ENCODE results near the gene ZRANB1.

Gene ZRANB1

DNA sequence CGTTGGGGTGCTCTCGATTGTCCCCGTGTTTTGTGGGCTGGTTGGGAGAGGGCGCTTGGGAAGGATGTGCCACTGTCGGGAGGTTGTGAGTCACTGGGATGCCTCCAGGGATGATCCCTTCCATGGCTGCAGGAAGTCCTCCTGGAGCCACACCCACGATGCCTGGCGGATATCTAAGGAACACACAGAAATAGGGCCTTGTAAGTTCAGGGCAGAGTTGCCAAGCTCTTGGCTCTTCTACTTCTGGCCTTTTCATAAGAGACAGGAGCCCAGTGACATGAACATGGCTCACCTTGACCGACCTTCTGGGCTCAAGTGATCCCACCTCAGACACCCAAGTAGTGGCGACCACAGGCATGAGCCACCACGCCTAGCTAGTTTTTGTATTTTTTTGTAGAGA is 47.6 kb downstream of the ZRANB1 start (continued):
- TF ChIP-seq TCF4 (CRISPR knock-in tag; IDR thresholded peaks at IDR 0.05; ENCODE audit: borderline replicate concordance) (no peak), ZFP3 (CRISPR knock-in tag; IDR thresholded peaks at IDR 0.05) (no peak)

DNA sequence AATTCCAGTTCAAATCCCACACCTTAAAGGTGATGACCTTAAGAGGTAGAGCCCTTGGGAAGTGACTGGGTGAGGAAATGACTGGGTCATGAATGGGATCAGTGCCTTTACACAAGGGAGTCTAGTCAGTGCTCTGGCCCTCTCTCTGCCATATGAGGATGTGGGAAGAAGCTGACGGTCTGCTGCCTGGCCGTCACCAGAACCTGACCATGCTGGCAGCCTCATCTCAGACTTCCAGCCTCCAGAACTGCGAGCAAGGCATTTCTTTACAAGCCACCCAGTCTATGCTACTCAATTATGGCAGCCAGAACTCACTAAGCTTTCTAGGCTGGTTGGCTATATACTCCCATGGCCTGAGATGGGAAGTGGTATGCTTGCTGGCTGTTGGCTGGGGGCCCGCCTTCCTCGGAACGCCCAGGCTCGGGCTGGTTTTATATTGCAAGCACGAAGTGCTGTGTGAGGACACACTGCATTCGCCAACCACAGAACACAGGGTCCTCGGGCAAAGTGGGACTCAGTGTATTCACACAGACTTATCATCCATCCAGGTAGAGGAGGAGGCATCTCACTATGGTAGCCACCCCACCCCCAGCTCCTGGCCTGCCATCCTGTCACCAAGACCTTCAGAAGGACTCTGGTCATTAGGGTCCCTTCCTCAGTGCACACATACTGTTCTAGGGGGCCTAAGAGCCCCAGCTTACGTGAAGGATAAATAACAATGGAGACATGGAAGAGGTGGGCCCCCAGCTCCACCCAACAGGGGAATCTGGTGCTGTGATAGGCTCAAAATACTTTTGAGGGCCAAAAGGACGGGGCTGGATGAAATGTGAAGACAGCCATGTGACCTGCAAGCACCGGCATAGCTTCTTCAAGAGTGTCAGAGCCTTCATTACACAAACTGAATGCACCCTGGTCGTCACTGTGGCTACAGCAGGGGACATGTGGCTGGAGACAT is 49.0 kb downstream of the ZRANB1 start:
- ATAC-seq, result no peak
- TF ChIP-seq ZNF565 (CRISPR knock-in tag; conservative IDR thresholded peaks at IDR 0.05; ENCODE audit: low read depth) (no peak), ESRRG (CRISPR knock-in tag; IDR thresholded peaks at IDR 0.05) (no peak), SNAI2 (CRISPR knock-in tag; IDR thresholded peaks at IDR 0.05) (no peak), ZC3H10 (CRISPR knock-in tag; IDR thresholded peaks at IDR 0.05) (no peak), TOX (CRISPR knock-in tag; IDR thresholded peaks at IDR 0.05; ENCODE audit: borderline replicate concordance) (no peak), OSR1 (CRISPR knock-in tag; IDR thresholded peaks at IDR 0.05) (no peak)
- TF ChIP-seq, protein P1, sequence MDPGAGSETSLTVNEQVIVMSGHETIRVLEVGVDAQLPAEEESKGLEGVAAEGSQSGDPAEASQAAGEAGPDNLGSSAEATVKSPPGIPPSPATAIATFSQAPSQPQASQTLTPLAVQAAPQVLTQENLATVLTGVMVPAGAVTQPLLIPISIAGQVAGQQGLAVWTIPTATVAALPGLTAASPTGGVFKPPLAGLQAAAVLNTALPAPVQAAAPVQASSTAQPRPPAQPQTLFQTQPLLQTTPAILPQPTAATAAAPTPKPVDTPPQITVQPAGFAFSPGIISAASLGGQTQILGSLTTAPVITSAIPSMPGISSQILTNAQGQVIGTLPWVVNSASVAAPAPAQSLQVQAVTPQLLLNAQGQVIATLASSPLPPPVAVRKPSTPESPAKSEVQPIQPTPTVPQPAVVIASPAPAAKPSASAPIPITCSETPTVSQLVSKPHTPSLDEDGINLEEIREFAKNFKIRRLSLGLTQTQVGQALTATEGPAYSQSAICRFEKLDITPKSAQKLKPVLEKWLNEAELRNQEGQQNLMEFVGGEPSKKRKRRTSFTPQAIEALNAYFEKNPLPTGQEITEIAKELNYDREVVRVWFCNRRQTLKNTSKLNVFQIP (CRISPR knock-in tag; IDR thresholded peaks at IDR 0.05; ENCODE audit: borderline replicate concordance, low read depth), result no peak

DNA sequence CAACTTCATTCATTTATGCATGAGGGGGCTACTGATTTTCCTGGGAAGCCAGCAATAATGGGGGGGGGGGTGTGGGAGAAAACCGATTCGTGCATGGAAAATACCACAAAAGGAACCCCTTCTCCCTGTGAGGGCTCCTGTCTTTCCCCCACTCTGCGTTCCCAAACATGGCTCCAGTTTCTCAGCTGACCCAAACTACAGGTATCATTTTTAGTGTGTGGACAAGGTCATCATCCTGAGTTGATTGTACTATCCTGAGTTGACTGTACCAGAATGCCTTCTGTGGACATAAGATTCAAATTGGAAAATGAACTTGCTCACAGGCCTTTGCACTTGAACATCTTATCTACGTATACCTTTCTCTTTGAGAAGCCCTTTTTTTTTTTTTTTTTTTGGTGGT is 49.9 kb downstream of the ZRANB1 start:
- TF ChIP-seq, protein P2, sequence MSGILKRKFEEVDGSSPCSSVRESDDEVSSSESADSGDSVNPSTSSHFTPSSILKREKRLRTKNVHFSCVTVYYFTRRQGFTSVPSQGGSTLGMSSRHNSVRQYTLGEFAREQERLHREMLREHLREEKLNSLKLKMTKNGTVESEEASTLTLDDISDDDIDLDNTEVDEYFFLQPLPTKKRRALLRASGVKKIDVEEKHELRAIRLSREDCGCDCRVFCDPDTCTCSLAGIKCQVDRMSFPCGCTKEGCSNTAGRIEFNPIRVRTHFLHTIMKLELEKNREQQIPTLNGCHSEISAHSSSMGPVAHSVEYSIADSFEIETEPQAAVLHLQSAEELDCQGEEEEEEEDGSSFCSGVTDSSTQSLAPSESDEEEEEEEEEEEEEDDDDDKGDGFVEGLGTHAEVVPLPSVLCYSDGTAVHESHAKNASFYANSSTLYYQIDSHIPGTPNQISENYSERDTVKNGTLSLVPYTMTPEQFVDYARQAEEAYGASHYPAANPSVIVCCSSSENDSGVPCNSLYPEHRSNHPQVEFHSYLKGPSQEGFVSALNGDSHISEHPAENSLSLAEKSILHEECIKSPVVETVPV (CRISPR knock-in tag; IDR thresholded peaks at IDR 0.05), result no peak
- TF ChIP-seq ISL1 (CRISPR knock-in tag; IDR thresholded peaks at IDR 0.05) (no peak), ZFP3 (CRISPR knock-in tag; IDR thresholded peaks at IDR 0.05) (no peak), TCF4 (CRISPR knock-in tag; IDR thresholded peaks at IDR 0.05; ENCODE audit: borderline replicate concordance) (no peak), GLIS3 (CRISPR knock-in tag; IDR thresholded peaks at IDR 0.05) (no peak), ZC3H10 (CRISPR knock-in tag; IDR thresholded peaks at IDR 0.05) (no peak), ZNF565 (CRISPR knock-in tag; conservative IDR thresholded peaks at IDR 0.05; ENCODE audit: low read depth) (no peak), TOX (CRISPR knock-in tag; IDR thresholded peaks at IDR 0.05; ENCODE audit: borderline replicate concordance) (no peak), ZNF8 (CRISPR knock-in tag; IDR thresholded peaks at IDR 0.05) (no peak), ESRRG (CRISPR knock-in tag; IDR thresholded peaks at IDR 0.05) (no peak)
- TF ChIP-seq, protein P1 (CRISPR knock-in tag; IDR thresholded peaks at IDR 0.05; ENCODE audit: borderline replicate concordance, low read depth), result no peak
- TF ChIP-seq, protein P3, sequence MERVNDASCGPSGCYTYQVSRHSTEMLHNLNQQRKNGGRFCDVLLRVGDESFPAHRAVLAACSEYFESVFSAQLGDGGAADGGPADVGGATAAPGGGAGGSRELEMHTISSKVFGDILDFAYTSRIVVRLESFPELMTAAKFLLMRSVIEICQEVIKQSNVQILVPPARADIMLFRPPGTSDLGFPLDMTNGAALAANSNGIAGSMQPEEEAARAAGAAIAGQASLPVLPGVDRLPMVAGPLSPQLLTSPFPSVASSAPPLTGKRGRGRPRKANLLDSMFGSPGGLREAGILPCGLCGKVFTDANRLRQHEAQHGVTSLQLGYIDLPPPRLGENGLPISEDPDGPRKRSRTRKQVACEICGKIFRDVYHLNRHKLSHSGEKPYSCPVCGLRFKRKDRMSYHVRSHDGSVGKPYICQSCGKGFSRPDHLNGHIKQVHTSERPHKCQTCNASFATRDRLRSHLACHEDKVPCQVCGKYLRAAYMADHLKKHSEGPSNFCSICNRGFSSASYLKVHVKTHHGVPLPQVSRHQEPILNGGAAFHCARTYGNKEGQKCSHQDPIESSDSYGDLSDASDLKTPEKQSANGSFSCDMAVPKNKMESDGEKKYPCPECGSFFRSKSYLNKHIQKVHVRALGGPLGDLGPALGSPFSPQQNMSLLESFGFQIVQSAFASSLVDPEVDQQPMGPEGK (CRISPR knock-in tag; IDR thresholded peaks at IDR 0.05; ENCODE audit: borderline replicate concordance), result no peak
- TF ChIP-seq, protein P4, sequence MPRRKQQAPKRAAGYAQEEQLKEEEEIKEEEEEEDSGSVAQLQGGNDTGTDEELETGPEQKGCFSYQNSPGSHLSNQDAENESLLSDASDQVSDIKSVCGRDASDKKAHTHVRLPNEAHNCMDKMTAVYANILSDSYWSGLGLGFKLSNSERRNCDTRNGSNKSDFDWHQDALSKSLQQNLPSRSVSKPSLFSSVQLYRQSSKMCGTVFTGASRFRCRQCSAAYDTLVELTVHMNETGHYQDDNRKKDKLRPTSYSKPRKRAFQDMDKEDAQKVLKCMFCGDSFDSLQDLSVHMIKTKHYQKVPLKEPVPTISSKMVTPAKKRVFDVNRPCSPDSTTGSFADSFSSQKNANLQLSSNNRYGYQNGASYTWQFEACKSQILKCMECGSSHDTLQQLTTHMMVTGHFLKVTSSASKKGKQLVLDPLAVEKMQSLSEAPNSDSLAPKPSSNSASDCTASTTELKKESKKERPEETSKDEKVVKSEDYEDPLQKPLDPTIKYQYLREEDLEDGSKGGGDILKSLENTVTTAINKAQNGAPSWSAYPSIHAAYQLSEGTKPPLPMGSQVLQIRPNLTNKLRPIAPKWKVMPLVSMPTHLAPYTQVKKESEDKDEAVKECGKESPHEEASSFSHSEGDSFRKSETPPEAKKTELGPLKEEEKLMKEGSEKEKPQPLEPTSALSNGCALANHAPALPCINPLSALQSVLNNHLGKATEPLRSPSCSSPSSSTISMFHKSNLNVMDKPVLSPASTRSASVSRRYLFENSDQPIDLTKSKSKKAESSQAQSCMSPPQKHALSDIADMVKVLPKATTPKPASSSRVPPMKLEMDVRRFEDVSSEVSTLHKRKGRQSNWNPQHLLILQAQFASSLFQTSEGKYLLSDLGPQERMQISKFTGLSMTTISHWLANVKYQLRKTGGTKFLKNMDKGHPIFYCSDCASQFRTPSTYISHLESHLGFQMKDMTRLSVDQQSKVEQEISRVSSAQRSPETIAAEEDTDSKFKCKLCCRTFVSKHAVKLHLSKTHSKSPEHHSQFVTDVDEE (CRISPR knock-in tag; IDR thresholded peaks at IDR 0.05), result no peak
- TF ChIP-seq, protein P5, sequence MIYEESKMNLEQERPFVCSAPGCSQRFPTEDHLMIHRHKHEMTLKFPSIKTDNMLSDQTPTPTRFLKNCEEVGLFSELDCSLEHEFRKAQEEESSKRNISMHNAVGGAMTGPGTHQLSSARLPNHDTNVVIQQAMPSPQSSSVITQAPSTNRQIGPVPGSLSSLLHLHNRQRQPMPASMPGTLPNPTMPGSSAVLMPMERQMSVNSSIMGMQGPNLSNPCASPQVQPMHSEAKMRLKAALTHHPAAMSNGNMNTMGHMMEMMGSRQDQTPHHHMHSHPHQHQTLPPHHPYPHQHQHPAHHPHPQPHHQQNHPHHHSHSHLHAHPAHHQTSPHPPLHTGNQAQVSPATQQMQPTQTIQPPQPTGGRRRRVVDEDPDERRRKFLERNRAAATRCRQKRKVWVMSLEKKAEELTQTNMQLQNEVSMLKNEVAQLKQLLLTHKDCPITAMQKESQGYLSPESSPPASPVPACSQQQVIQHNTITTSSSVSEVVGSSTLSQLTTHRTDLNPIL (CRISPR knock-in tag; IDR thresholded peaks at IDR 0.05; ENCODE audit: low read depth), result no peak
- ATAC-seq, result no peak

All from SK-N-SH treated with all-trans-retinoic acid at 6 μM for 48 hours (cell line).